GM20431 (cell line): ENCODE results near the gene TMEM163.

Experiments
- in situ Hi-C: fragments of 300-500 bp; cut with MseI, MboI; formaldehyde crosslinking; loops from one replicate; pipeline ENCODE4 v1.15.0; 2020; ENCODE audit warnings: low sequenced_read_pairs; ENCODE audit not compliant: unreplicated experiment

Gene TMEM163

GRCh38 chr2:134449751-134450513 lies 268.9 kb downstream of the TMEM163 start:
- in situ Hi-C loops, result no loop called here

GRCh38 chr2:134449157-134449556 lies 269.6 kb downstream of the TMEM163 start:
- in situ Hi-C loops, result no loop called here

- in situ Hi-C loops, result no loop called here
Observed at GRCh38 chr2:134448650-134449049, 270.1 kb downstream of the TMEM163 start.

GRCh38 chr2:134447669-134448068 lies 271.1 kb downstream of the TMEM163 start:
- in situ Hi-C loops, result no loop called here

GRCh38 chr2:134446383-134447017 lies 272.3 kb downstream of the TMEM163 start:
- in situ Hi-C loops, result no loop called here

- in situ Hi-C loops, result no loop called here
Observed at GRCh38 chr2:134445985-134446382, 272.8 kb downstream of the TMEM163 start.

- in situ Hi-C loops, result no loop called here
Observed at GRCh38 chr2:134445116-134445515, 273.7 kb downstream of the TMEM163 start.

- in situ Hi-C loops, result no loop called here
Observed at GRCh38 chr2:134443814-134444480, 274.9 kb downstream of the TMEM163 start.

- in situ Hi-C loops, result no loop called here
Observed at GRCh38 chr2:134441153-134441863, 277.5 kb downstream of the TMEM163 start.

- in situ Hi-C loops, result no loop called here
Observed at GRCh38 chr2:134440336-134440909, 278.4 kb downstream of the TMEM163 start.

- in situ Hi-C loops, result no loop called here
Observed at GRCh38 chr2:134438371-134438770, 280.4 kb downstream of the TMEM163 start.

GRCh38 chr2:134436706-134437105 lies 282.1 kb downstream of the TMEM163 start:
- in situ Hi-C loops, result no loop called here

- in situ Hi-C loops, result no loop called here
Observed at GRCh38 chr2:134435936-134436335, 282.9 kb downstream of the TMEM163 start.

GRCh38 chr2:134435505-134435904 lies 283.3 kb downstream of the TMEM163 start:
- in situ Hi-C loops, result no loop called here

GRCh38 chr2:134433979-134434378 lies 284.8 kb downstream of the TMEM163 start:
- in situ Hi-C loops, result no loop called here

- in situ Hi-C loops, result no loop called here
Observed at GRCh38 chr2:134433469-134433868, 285.3 kb downstream of the TMEM163 start.

GRCh38 chr2:134432435-134432883 lies 286.3 kb downstream of the TMEM163 start:
- in situ Hi-C loops, result no loop called here

GRCh38 chr2:134431838-134432434 lies 286.9 kb downstream of the TMEM163 start:
- in situ Hi-C loops, result no loop called here

GRCh38 chr2:134429886-134430285 lies 288.9 kb downstream of the TMEM163 start:
- in situ Hi-C loops, result no loop called here

- in situ Hi-C loops, result no loop called here
Observed at GRCh38 chr2:134426721-134427120, 292.1 kb downstream of the TMEM163 start.
